Measurements from ENCODE around the gene TRIL.

DNA sequence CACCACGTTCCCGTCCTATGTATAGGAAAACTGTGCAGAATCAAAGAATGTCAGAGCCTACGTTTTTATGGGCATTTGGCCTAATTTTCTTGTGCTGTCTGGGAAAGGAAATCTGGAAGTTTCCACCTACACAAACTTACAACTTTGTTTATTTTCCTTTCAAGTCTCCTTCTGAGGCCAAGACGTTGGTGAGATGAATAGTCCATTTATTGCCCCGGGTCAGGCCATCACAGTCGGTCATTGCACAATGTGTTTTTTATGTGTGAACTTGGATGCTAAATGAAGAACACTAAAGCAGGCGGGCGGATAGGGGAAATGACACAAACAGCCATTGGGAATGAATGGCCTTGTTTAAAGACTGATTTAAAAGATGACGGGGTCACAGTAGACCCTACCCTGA is 38.6 kb downstream of the TRIL start:
- TF ChIP-seq POLR2A (IDR thresholded peaks at IDR 0.05) = no peak
- TF ChIP-seq, protein P1, sequence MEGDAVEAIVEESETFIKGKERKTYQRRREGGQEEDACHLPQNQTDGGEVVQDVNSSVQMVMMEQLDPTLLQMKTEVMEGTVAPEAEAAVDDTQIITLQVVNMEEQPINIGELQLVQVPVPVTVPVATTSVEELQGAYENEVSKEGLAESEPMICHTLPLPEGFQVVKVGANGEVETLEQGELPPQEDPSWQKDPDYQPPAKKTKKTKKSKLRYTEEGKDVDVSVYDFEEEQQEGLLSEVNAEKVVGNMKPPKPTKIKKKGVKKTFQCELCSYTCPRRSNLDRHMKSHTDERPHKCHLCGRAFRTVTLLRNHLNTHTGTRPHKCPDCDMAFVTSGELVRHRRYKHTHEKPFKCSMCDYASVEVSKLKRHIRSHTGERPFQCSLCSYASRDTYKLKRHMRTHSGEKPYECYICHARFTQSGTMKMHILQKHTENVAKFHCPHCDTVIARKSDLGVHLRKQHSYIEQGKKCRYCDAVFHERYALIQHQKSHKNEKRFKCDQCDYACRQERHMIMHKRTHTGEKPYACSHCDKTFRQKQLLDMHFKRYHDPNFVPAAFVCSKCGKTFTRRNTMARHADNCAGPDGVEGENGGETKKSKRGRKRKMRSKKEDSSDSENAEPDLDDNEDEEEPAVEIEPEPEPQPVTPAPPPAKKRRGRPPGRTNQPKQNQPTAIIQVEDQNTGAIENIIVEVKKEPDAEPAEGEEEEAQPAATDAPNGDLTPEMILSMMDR (IDR thresholded peaks at IDR 0.05) = no peak

Data from stomach (tissue), 4 donors.